HL-60 (cell line): ENCODE measurements around the gene INO80C.

ENCODE experiments used
- DNase-seq, 2 experiments: peaks; one replicate each; pipeline ENCODE4 v3.0.0-alpha.2; 2010 to 2020; ENCODE audit warnings: low read depth in 1 of 2, low spot score in 1 of 2
- H3K27ac ChIP-seq: fragments of 250-450 bp; sonication (Bioruptor Pico); replicated peaks from 2 replicates; pipeline ENCODE4 v1.5.1; 2020; ENCODE audit warnings: mild to moderate bottlenecking, moderate library complexity
- H3K27me3 ChIP-seq: fragments of 250-450 bp; sonication (Bioruptor Pico); 2 replicates; pipeline ENCODE4 v1.5.1; 2021; ENCODE audit warnings: mild to moderate bottlenecking, moderate library complexity; ENCODE audit not compliant: insufficient read depth, poor library complexity, severe bottlenecking
- H3K4me3 ChIP-seq: replicated peaks from 2 replicates; pipeline ENCODE4 v1.5.1; 2011; ENCODE audit warnings: mild to moderate bottlenecking, control low read depth, low read length; ENCODE audit not compliant: insufficient read depth
- CTCF ChIP-seq: IDR thresholded peaks from one replicate; pipeline ENCODE4 v1.5.1; 2011; ENCODE audit warnings: low read length, control low read depth, inconsistent platforms; ENCODE audit not compliant: insufficient read depth
- GABPA ChIP-seq: IDR thresholded peaks from 2 replicates; pipeline ENCODE4 v1.6.1; 2012; ENCODE audit warnings: low read depth
- POLR2AphosphoS5 ChIP-seq: IDR thresholded peaks from 2 replicates; pipeline ENCODE4 v1.6.1; 2012; ENCODE audit warnings: low read depth
- REST ChIP-seq: IDR thresholded peaks from 2 replicates; pipeline ENCODE4 v1.6.1; 2012; ENCODE audit warnings: low read depth; ENCODE audit not compliant: insufficient replicate concordance
- SPI1 ChIP-seq: IDR thresholded peaks from 2 replicates; pipeline ENCODE4 v1.6.1; 2012; ENCODE audit warnings: low read depth, mild to moderate bottlenecking, borderline replicate concordance

The INO80C gene

GRCh38 chr18:35436076-35436649 is 61.6 kb downstream of the INO80C start:
- DNase-seq: no peak
- TF ChIP-seq REST (no peak), GABPA (no peak), POLR2AphosphoS5 (no peak), SPI1 (no peak), CTCF (no peak)
- H3K27me3 ChIP-seq: no peaks in the 10 kb centered on the region
- H3K27ac ChIP-seq: no peak overlapping the region
- no peak overlapping the region for H3K4me3 ChIP-seq

GRCh38 chr18:35435401-35435800 is 62.4 kb downstream of the INO80C start:
- no peak for TF ChIP-seq REST
- no peak for TF ChIP-seq CTCF
- TF ChIP-seq GABPA: no peak
- TF ChIP-seq POLR2AphosphoS5: no peak
- no peak for TF ChIP-seq SPI1
- Histone ChIP-seq H3K27me3 (no peaks in the 10 kb centered on the region), H3K4me3 (no peak overlapping the region), H3K27ac (no peak overlapping the region)
- DNase-seq: no peak

GRCh38 chr18:35432565-35433001 is 65.2 kb downstream of the INO80C start:
- TF ChIP-seq CTCF: no peak
- no peak for TF ChIP-seq SPI1
- TF ChIP-seq REST: no peak
- no peak for TF ChIP-seq GABPA
- TF ChIP-seq POLR2AphosphoS5: no peak
- H3K4me3 ChIP-seq: no peak overlapping the region

More at GRCh38 chr18:35432565-35433001, 65.2 kb downstream of the INO80C start:
- no peaks in the 10 kb centered on the region for H3K27me3 ChIP-seq
- H3K27ac ChIP-seq: no peak overlapping the region
- DNase-seq: no peak
